Right lobe of liver (tissue), 4 donors: ENCODE measurements around the gene CLP1.

Source experiments
- POLR2A ChIP-seq: fragments of 450-650 bp; IDR thresholded peaks from one replicate; pipeline ENCODE4 v1.6.1; 2017; ENCODE audit warnings: antibody characterized with exemption, mild to moderate bottlenecking
- TF ChIP-seq, protein P1 (sequence below), 4 donors: fragments of 200-600 bp in 3 of 4; fragments of 450-650 bp in 1 of 4; IDR thresholded peaks; one replicate each; pipeline versions ENCODE4 v1.5.1 to v1.8.0; 2016 to 2022; ENCODE audit warnings: antibody characterized with exemption in 4 of 4, mild to moderate bottlenecking in 2 of 4
- donor health status: DM: no; HTN: no; CAD: no.
- donor health status: DM: no; HTN: no; CAD: no.
- donor health status: DM: no; HTN: yes; CAD: no.

DNA sequence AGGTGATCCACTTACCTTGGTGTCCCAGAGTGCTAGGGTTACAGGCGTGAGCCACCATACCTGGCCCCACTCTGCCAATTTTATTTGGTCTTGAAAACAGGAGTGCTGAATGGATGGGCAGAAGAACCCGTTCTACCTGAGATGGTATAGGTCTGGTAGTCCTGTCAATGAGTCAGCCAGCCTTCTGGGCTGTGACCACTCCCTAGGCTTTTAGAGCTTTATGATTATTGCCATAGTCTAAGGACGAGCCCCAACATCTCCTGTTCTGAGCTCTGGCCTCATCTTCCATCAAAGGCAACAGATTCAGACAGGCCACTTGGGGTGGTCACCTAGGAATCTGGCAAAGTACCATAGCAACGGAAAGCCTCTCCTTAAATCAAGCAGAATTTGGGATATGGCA lies 21.8 kb downstream of the CLP1 start:
- TF ChIP-seq, protein P1, sequence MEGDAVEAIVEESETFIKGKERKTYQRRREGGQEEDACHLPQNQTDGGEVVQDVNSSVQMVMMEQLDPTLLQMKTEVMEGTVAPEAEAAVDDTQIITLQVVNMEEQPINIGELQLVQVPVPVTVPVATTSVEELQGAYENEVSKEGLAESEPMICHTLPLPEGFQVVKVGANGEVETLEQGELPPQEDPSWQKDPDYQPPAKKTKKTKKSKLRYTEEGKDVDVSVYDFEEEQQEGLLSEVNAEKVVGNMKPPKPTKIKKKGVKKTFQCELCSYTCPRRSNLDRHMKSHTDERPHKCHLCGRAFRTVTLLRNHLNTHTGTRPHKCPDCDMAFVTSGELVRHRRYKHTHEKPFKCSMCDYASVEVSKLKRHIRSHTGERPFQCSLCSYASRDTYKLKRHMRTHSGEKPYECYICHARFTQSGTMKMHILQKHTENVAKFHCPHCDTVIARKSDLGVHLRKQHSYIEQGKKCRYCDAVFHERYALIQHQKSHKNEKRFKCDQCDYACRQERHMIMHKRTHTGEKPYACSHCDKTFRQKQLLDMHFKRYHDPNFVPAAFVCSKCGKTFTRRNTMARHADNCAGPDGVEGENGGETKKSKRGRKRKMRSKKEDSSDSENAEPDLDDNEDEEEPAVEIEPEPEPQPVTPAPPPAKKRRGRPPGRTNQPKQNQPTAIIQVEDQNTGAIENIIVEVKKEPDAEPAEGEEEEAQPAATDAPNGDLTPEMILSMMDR (IDR thresholded peaks at IDR 0.05), result no peak
- TF ChIP-seq POLR2A, result no peak
